HG03095 (cell line): ENCODE data around the gene RXFP1.
"Not testable (repeated sequence)": the region's sequence is repeated elsewhere in the genome, so short reads cannot be mapped to it uniquely, and the experiment has no call there.

Source experiments
- ATAC-seq: cut with Tn5 transposase; IDR thresholded peaks from one replicate; pipeline ENCODE4 v1.9.1; 2021; ENCODE audit warnings: moderate library complexity; ENCODE audit not compliant: unreplicated experiment

RXFP1 gene

GRCh38 chr4:158610790-158611189 is 89.1 kb downstream of the RXFP1 start:
- ATAC-seq = peak; percentile 96

- no peak for ATAC-seq
These were observed 91.4 kb downstream of the RXFP1 start for GRCh38 chr4:158613046-158613445.

GRCh38 chr4:158617956-158618355 is 96.3 kb downstream of the RXFP1 start:
- no peak for ATAC-seq

- no peak for ATAC-seq
These were observed 100.0 kb downstream of the RXFP1 start for GRCh38 chr4:158621729-158622128.

GRCh38 chr4:158622251-158622650 is 100.6 kb downstream of the RXFP1 start:
- no peak for ATAC-seq

GRCh38 chr4:158624889-158625478 is 103.3 kb downstream of the RXFP1 start:
- peak; percentile 89 for ATAC-seq

- no peak for ATAC-seq
These were observed 103.9 kb downstream of the RXFP1 start for GRCh38 chr4:158625544-158625943.

GRCh38 chr4:158630893-158631292 is 109.2 kb downstream of the RXFP1 start:
- no peak for ATAC-seq

- no peak for ATAC-seq
These were observed 114.9 kb downstream of the RXFP1 start for GRCh38 chr4:158636619-158637018.

GRCh38 chr4:158644356-158644755 is 122.7 kb downstream of the RXFP1 start:
- no peak for ATAC-seq

- no peak for ATAC-seq
These were observed 123.1 kb downstream of the RXFP1 start for GRCh38 chr4:158644760-158645159.

- ATAC-seq = no peak
These were observed 127.5 kb downstream of the RXFP1 start for GRCh38 chr4:158649111-158649680.

GRCh38 chr4:158652920-158653319 is 131.2 kb downstream of the RXFP1 start:
- no peak for ATAC-seq

GRCh38 chr4:158656439-158656838 is 134.8 kb downstream of the RXFP1 start:
- ATAC-seq = no peak

- no peak for ATAC-seq
These were observed 135.6 kb downstream of the RXFP1 start for GRCh38 chr4:158657291-158657690.

GRCh38 chr4:158663255-158663654 is 141.6 kb downstream of the RXFP1 start:
- ATAC-seq = not testable (repeated sequence)

GRCh38 chr4:158663707-158664625 is 142.3 kb downstream of the RXFP1 start:
- ATAC-seq = not testable (repeated sequence)

- ATAC-seq = no peak
These were observed 143.1 kb downstream of the RXFP1 start for GRCh38 chr4:158664806-158665205.

- no peak for ATAC-seq
These were observed 145.2 kb downstream of the RXFP1 start for GRCh38 chr4:158666892-158667291.

- no peak for ATAC-seq
These were observed 146.0 kb downstream of the RXFP1 start for GRCh38 chr4:158667651-158668198.

- no peak for ATAC-seq
These were observed 147.6 kb downstream of the RXFP1 start for GRCh38 chr4:158669310-158669709.
